Measurements from ENCODE around the gene CRIP2. TPM values are rescaled to one million over a fixed set of nuclear protein-coding genes. Genes with fewer than 3 reads are reported as not detected.

Gene CRIP2
- total RNA-seq, 4 donors from 2014 or later, result 63.4 to 177 (median 122) TPM

GRCh38 chr14:105437723-105438500 is 36.7 kb upstream of the CRIP2 start:
- ATAC-seq (ENCODE audit: low FRiP score) (no peak), DNase-seq (ENCODE audit: low spot score) (no peak)
- no peak for TF ChIP-seq CTCF (IDR thresholded peaks at IDR 0.05)

DNA sequence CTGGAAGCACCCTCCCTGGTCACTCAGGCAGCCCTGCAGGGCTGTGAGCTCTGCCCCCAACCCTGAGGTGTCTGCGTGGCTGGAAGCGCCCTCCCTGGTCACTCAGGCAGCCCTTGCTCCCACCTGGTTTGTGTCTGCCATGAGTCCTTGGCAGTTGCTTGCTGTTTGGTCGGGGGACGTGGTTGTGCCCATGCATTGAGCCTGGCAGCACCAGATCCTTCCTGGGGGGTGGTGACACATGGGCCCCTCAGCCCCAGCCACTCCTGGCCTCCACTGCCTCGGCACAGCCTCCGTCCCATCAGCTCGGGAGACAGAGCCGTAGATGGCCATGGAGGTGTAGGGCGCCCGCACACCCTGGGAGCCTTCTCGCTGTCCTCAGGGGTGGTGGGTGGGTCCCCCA is 35.4 kb upstream of the CRIP2 start:
- DNase-seq (ENCODE audit: low spot score) (no peak), ATAC-seq (ENCODE audit: low FRiP score) (no peak)
- TF ChIP-seq CTCF (IDR thresholded peaks at IDR 0.05), result no peak

- DNase-seq (ENCODE audit: low spot score) (no peak), ATAC-seq (ENCODE audit: low FRiP score) (no peak)
- TF ChIP-seq CTCF (IDR thresholded peaks at IDR 0.05), result no peak
Observed at GRCh38 chr14:105439710-105440553, 34.7 kb upstream of the CRIP2 start.

GRCh38 chr14:105440554-105440900 is 34.1 kb upstream of the CRIP2 start:
- TF ChIP-seq CTCF (IDR thresholded peaks at IDR 0.05), result no peak
- no peak for DNase-seq (ENCODE audit: low spot score)
- ATAC-seq (ENCODE audit: low FRiP score), result no peak

GRCh38 chr14:105440992-105441391 is 33.6 kb upstream of the CRIP2 start:
- no peak for DNase-seq (ENCODE audit: low spot score)
- TF ChIP-seq CTCF (IDR thresholded peaks at IDR 0.05), result no peak
- no peak for ATAC-seq (ENCODE audit: low FRiP score)

DNA sequence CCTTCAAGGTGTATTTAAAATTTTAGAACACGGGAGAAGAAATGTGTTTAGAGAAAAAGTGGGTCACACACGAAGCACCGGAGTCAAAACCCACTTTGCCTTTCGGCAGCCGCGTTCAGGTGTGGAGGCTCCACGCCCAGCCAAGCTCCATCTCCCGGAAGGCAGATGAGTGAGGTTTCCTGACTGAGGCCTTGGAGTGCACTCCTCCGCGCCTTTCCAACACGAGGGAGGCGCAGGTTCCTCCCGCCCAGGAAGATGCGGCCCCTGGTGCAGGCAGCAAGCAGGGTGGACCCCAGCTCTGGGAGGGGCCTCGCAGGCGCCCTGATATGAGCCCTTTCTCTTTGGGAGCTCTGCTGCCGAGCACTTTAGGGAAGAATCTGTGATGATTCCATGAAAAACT is 32.5 kb upstream of the CRIP2 start:
- ATAC-seq (ENCODE audit: low FRiP score) (no peak), DNase-seq (ENCODE audit: low spot score) (no peak)
- no peak for TF ChIP-seq CTCF (IDR thresholded peaks at IDR 0.05)
